Mesothelial cell of epicardium (in vitro differentiated cells): ENCODE results near the gene ZNF398. TPM values are rescaled to one million over a fixed set of nuclear protein-coding genes. Genes with fewer than 3 reads are reported as not detected.
A peak's percentile ranks its signal among the peaks of the same experiment; 100 is the strongest.

Experiments
- DNase-seq, 2 experiments: peaks; one replicate each; pipeline ENCODE4 v3.0.0; 2021; ENCODE audit warnings: low spot score in 2 of 2; ENCODE audit not compliant: unreplicated experiment in 2 of 2
- H3K27ac Mint-ChIP-seq: 2 replicates; pipeline ENCODE4 v1.8.0; 2021; ENCODE audit warnings: mixed read lengths
- H3K27me3 Mint-ChIP-seq: 2 replicates; pipeline ENCODE4 v1.8.0; 2021; ENCODE audit warnings: low read depth, mixed read lengths
- H3K36me3 Mint-ChIP-seq: 2 replicates; pipeline ENCODE4 v1.8.0; 2021; ENCODE audit warnings: mixed read lengths
- H3K4me1 Mint-ChIP-seq: 2 replicates; pipeline ENCODE4 v1.8.0; 2021; ENCODE audit warnings: mixed read lengths
- H3K4me3 Mint-ChIP-seq: 2 replicates; pipeline ENCODE4 v1.8.0; 2021; ENCODE audit warnings: mild to moderate bottlenecking, moderate library complexity, mixed read lengths
- H3K9me3 Mint-ChIP-seq: 2 replicates; pipeline ENCODE4 v1.8.0; 2021; ENCODE audit warnings: mixed read lengths
- CTCF ChIP-seq: fragments of 200-600 bp; sonication (generic); IDR thresholded peaks from one replicate; pipeline ENCODE4 v1.5.0; 2021; ENCODE audit warnings: antibody characterized with exemption; ENCODE audit not compliant: unreplicated experiment
- total RNA-seq: library from RNA; stranded (reverse); gene quantifications from 3 replicates; pipeline ENCODE4 v1.2.1, GENCODE V29; 2021

ZNF398 gene
- total RNA-seq, 1 donor from 2014 or later, result 20.6 TPM

GRCh38 chr7:149104749-149105148, 42.5 kb upstream of the ZNF398 start:
- Mint-ChIP-seq H3K4me3 (no peak overlapping the region), H3K27me3 (no peaks in the 10 kb centered on the region), H3K36me3 (peaks cover 21% of the 10 kb centered on the region), H3K27ac (no peak overlapping the region), H3K9me3 (no peaks in the 10 kb centered on the region), H3K4me1 (peaks cover 2% of the 10 kb centered on the region)
- no peak for DNase-seq
- no peak for TF ChIP-seq CTCF

GRCh38 chr7:149109969-149110368, 37.3 kb upstream of the ZNF398 start:
- Mint-ChIP-seq H3K36me3 (peaks cover 20% of the 10 kb centered on the region), H3K27me3 (no peaks in the 10 kb centered on the region), H3K9me3 (no peaks in the 10 kb centered on the region), H3K27ac (no peak overlapping the region), H3K4me3 (no peak overlapping the region), H3K4me1 (no peaks in the 10 kb centered on the region)
- no peak for DNase-seq
- TF ChIP-seq CTCF, result no peak

- TF ChIP-seq CTCF, result no peak
- H3K36me3 Mint-ChIP-seq, result peaks cover 5% of the 10 kb centered on the region
- H3K27me3 Mint-ChIP-seq, result no peaks in the 10 kb centered on the region
- H3K4me3 Mint-ChIP-seq, result peak overlapping the region; percentile 96
- no peaks in the 10 kb centered on the region for H3K9me3 Mint-ChIP-seq
- H3K4me1 Mint-ChIP-seq, result peaks cover 26% of the 10 kb centered on the region
- H3K27ac Mint-ChIP-seq, result peak overlapping the region; percentile 99
- DNase-seq, result no peak
Measured at GRCh38 chr7:149125189-149125862, 21.9 kb upstream of the ZNF398 start.

GRCh38 chr7:149125863-149126661, 21.2 kb upstream of the ZNF398 start, which contains the start of gene ZNF425:
ZNF425 (minus strand) TSS chr7:149126324; CDS start chr7:149126213, 111 bp downstream.
- peak within 1 kb of the TSS; percentile 99 for H3K27ac Mint-ChIP-seq
- TF ChIP-seq CTCF, result peak; percentile 93
- H3K4me1 Mint-ChIP-seq, result peaks cover 26% of the 10 kb centered on the region
- peaks cover 12% of the 10 kb centered on the region for H3K36me3 Mint-ChIP-seq
- H3K9me3 Mint-ChIP-seq, result peaks cover 7% of the 10 kb centered on the region
- H3K4me3 Mint-ChIP-seq, result peak within 1 kb of the TSS; percentile 96
- no peaks in the 10 kb centered on the region for H3K27me3 Mint-ChIP-seq
- peak; percentile 91 to 98 for DNase-seq

GRCh38 chr7:149126662-149127266, 20.5 kb upstream of the ZNF398 start:
- peaks cover 18% of the 10 kb centered on the region for H3K36me3 Mint-ChIP-seq
- H3K9me3 Mint-ChIP-seq, result peaks cover 9% of the 10 kb centered on the region
- TF ChIP-seq CTCF, result no peak
- H3K4me3 Mint-ChIP-seq, result peak overlapping the region; percentile 96
- H3K27me3 Mint-ChIP-seq, result no peaks in the 10 kb centered on the region
- H3K4me1 Mint-ChIP-seq, result peaks cover 26% of the 10 kb centered on the region
- peak in 1 of 2 experiments; percentile 64 for DNase-seq
- H3K27ac Mint-ChIP-seq, result peak overlapping the region; percentile 99
